ENCODE results near the gene TMEM88.

The TMEM88 gene

GRCh38 chr17:7894226-7894625, 39.4 kb downstream of the TMEM88 start:
- H3K4me3 Mint-ChIP-seq, result no peak overlapping the region
- H3K4me1 Mint-ChIP-seq, result peaks cover 5% of the 10 kb centered on the region
- H3K27ac Mint-ChIP-seq, result no peak overlapping the region
- no peaks in the 10 kb centered on the region for H3K9me3 Mint-ChIP-seq
- no peak for ATAC-seq
- H3K36me3 Mint-ChIP-seq, result peaks cover 53% of the 10 kb centered on the region
- H3K27me3 Mint-ChIP-seq, result no peaks in the 10 kb centered on the region

GRCh38 chr17:7894866-7895265, 40.0 kb downstream of the TMEM88 start:
- no peak overlapping the region for H3K4me3 Mint-ChIP-seq
- no peaks in the 10 kb centered on the region for H3K9me3 Mint-ChIP-seq
- H3K27me3 Mint-ChIP-seq, result no peaks in the 10 kb centered on the region
- no peak overlapping the region for H3K27ac Mint-ChIP-seq
- peaks cover 59% of the 10 kb centered on the region for H3K36me3 Mint-ChIP-seq
- ATAC-seq, result no peak
- H3K4me1 Mint-ChIP-seq, result peaks cover 5% of the 10 kb centered on the region

- Mint-ChIP-seq H3K36me3 (peaks cover 66% of the 10 kb centered on the region), H3K27ac (peak overlapping the region; percentile 33), H3K4me1 (peaks cover 5% of the 10 kb centered on the region), H3K9me3 (no peaks in the 10 kb centered on the region), H3K4me3 (no peak overlapping the region), H3K27me3 (no peaks in the 10 kb centered on the region)
- no peak for ATAC-seq
These were observed 42.2 kb downstream of the TMEM88 start for GRCh38 chr17:7897090-7897489.

- Mint-ChIP-seq H3K27me3 (no peaks in the 10 kb centered on the region), H3K9me3 (no peaks in the 10 kb centered on the region), H3K27ac (peak overlapping the region; percentile 33), H3K4me3 (no peak overlapping the region), H3K4me1 (peaks cover 5% of the 10 kb centered on the region), H3K36me3 (peaks cover 71% of the 10 kb centered on the region)
- ATAC-seq, result no peak
These were observed 42.9 kb downstream of the TMEM88 start for GRCh38 chr17:7897773-7898172.

- no peak overlapping the region for H3K4me3 Mint-ChIP-seq
- H3K9me3 Mint-ChIP-seq, result no peaks in the 10 kb centered on the region
- no peak overlapping the region for H3K27ac Mint-ChIP-seq
- H3K27me3 Mint-ChIP-seq, result no peaks in the 10 kb centered on the region
- H3K4me1 Mint-ChIP-seq, result no peaks in the 10 kb centered on the region
- no peak for ATAC-seq
- peaks cover 71% of the 10 kb centered on the region for H3K36me3 Mint-ChIP-seq
These were observed 48.6 kb downstream of the TMEM88 start for GRCh38 chr17:7903154-7904103.
